Heart left ventricle (tissue), 13 donors: ENCODE results near the gene NELFB.
A peak's percentile ranks its signal among the peaks of the same experiment; 100 is the strongest.

Experiments used
- POLR2A ChIP-seq, 2 donors: fragments of 450-650 bp; IDR thresholded peaks; one replicate each; pipeline ENCODE4 v1.6.1; 2017; ENCODE audit warnings: antibody characterized with exemption in 2 of 2, mild to moderate bottlenecking in 2 of 2, moderate library complexity in 2 of 2
- TF ChIP-seq, protein P1 (sequence below), 12 donors: fragments of 200-600 bp; sonication (generic) in 4 of 12; IDR thresholded peaks; one replicate each; pipeline versions ENCODE4 v1.5.0 to v1.8.0; 2018 to 2022; ENCODE audit warnings: antibody characterized with exemption in 12 of 12, mild to moderate bottlenecking in 5 of 12
- donor health status: ischemic (EF 13 %, LVEDD 7.1; RV severe dilation, severe dysfunction).
- donor health status: DM: no; HTN: yes; CAD: no.
- donor health status: DM: no; HTN: no; CAD: no.
- donor health status: ischemic (EF 25% LVEDD 6.9; RV normal size, moderate dysfunction).
- donor health status: ischemic (EF 25% LVEDD 5.7; RV mildly dilated, moderate dysfunction).
- donor health status: ischemic (EF 35%, LVEDD 5.7; RV mildly dilated, moderate dysfunction).
- donor health status: nonischemic (EF 11% LVEDD 7.7; RV severe dilation, severe dysfunction).
- donor health status: DM: yes; HTN: yes; CAD: no.
- donor health status: PGD.
- donor health status: ischemic (EF 29% LVEDD 5.4; RV normal size, mild dysfunction).
- donor health status: nonischemic (EF 23%, LVEDD 6.1; RV moderate dilation, normal function).

- TF ChIP-seq, protein P1, sequence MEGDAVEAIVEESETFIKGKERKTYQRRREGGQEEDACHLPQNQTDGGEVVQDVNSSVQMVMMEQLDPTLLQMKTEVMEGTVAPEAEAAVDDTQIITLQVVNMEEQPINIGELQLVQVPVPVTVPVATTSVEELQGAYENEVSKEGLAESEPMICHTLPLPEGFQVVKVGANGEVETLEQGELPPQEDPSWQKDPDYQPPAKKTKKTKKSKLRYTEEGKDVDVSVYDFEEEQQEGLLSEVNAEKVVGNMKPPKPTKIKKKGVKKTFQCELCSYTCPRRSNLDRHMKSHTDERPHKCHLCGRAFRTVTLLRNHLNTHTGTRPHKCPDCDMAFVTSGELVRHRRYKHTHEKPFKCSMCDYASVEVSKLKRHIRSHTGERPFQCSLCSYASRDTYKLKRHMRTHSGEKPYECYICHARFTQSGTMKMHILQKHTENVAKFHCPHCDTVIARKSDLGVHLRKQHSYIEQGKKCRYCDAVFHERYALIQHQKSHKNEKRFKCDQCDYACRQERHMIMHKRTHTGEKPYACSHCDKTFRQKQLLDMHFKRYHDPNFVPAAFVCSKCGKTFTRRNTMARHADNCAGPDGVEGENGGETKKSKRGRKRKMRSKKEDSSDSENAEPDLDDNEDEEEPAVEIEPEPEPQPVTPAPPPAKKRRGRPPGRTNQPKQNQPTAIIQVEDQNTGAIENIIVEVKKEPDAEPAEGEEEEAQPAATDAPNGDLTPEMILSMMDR (IDR thresholded peaks at IDR 0.05) = peak in 10 of 12 donors; percentile 19 to 39 (median 30)
- TF ChIP-seq POLR2A (IDR thresholded peaks at IDR 0.05) = no peak
These were observed 39.6 kb downstream of the NELFB start for GRCh38 chr9:137294681-137295237.
